Measurements from ENCODE around the gene TIMD4.

DNA sequence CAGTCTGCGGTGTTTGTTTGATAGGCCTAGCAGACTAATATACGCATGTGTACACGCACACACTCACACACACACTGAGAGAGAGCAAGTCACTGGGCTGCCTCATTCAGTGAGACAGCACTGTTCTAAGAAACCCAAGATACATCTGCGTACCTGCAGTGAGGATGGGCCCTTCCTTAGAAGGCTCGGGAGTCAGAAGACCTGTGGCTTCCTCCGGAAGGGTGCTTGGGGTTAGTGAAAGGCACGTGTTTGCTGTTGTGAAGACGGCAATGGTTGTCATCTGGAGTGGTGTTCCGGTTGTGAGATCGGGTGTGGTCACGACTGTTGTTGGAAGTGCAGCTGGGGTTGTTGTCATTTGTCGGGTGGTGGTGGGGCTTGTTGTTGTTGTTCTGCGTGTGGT lies 11.7 kb downstream of the TIMD4 start:
- TF ChIP-seq EZH2phosphoT487 (IDR thresholded peaks at IDR 0.05) (no peak), EZH2 (IDR thresholded peaks at IDR 0.05) (no peak)
- TF ChIP-seq, protein P1, sequence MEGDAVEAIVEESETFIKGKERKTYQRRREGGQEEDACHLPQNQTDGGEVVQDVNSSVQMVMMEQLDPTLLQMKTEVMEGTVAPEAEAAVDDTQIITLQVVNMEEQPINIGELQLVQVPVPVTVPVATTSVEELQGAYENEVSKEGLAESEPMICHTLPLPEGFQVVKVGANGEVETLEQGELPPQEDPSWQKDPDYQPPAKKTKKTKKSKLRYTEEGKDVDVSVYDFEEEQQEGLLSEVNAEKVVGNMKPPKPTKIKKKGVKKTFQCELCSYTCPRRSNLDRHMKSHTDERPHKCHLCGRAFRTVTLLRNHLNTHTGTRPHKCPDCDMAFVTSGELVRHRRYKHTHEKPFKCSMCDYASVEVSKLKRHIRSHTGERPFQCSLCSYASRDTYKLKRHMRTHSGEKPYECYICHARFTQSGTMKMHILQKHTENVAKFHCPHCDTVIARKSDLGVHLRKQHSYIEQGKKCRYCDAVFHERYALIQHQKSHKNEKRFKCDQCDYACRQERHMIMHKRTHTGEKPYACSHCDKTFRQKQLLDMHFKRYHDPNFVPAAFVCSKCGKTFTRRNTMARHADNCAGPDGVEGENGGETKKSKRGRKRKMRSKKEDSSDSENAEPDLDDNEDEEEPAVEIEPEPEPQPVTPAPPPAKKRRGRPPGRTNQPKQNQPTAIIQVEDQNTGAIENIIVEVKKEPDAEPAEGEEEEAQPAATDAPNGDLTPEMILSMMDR (IDR thresholded peaks at IDR 0.05): no peak

Data from neural progenitor cell (in vitro differentiated cells).